Measurements from ENCODE around the gene DDC. TPM values are rescaled to one million over a fixed set of nuclear protein-coding genes. Genes with fewer than 3 reads are reported as not detected.
A peak's percentile ranks its signal among the peaks of the same experiment; 100 is the strongest.

The DDC gene
- total RNA-seq, 1 donor from 2014 or later, result 0.52 TPM

GRCh38 chr7:50449501-50449880 is 115.7 kb downstream of the DDC start:
- Histone ChIP-seq H3K9ac (ENCODE audit: low read depth in 1 of 3, low read length in 3 of 3) (peak overlapping the region; percentile 72 to 86 (median 78)), H3K27me3 (ENCODE audit: control insufficient read depth in 3 of 3, insufficient read depth in 3 of 3, low read length in 3 of 3) (no peaks in the 10 kb centered on the region), H3K27ac (ENCODE audit: low read depth, low read length) (peak overlapping the region; percentile 64), H3K36me3 (ENCODE audit: control insufficient read depth in 3 of 3, insufficient read depth in 3 of 3, low read length in 3 of 3) (peaks cover 13 to 17% (median 13%) of the 10 kb centered on the region in 3 donors), H3K9me3 (ENCODE audit: control insufficient read depth in 3 of 3, low read length in 3 of 3) (no peaks in the 10 kb centered on the region), H3K4me1 (ENCODE audit: control insufficient read depth in 3 of 3, insufficient read depth in 3 of 3, low read length in 3 of 3) (peaks cover 9 to 18% (median 12%) of the 10 kb centered on the region in 3 donors), H3K4me3 (ENCODE audit: low read length in 3 of 3) (peak overlapping the region; percentile 82 to 93 (median 91))

DNA sequence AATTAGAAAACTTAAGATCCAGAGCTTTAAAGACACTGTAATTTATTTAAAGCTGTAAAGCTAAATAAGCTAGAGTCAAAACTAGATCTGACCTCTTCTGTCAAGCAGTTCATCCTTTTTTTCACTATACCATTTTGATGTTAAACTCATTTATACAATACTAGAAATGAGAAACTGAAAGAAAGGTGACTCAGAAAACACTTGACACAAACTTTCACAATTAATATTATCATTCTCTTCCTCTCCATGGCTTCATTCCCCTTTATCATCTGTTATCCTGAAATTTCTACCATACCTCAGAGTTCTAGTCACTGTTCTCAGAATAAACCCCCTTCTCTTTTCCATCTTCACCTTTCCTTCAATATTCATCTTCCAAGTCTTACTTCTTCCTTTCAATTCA is 116.4 kb downstream of the DDC start:
- H3K9ac ChIP-seq (ENCODE audit: low read depth in 1 of 3, low read length in 3 of 3), result no peak overlapping the region
- peaks cover 13 to 17% (median 13%) of the 10 kb centered on the region in 3 donors for H3K36me3 ChIP-seq (ENCODE audit: control insufficient read depth in 3 of 3, insufficient read depth in 3 of 3, low read length in 3 of 3)
- H3K27ac ChIP-seq (ENCODE audit: low read depth, low read length), result no peak overlapping the region
- H3K27me3 ChIP-seq (ENCODE audit: control insufficient read depth in 3 of 3, insufficient read depth in 3 of 3, low read length in 3 of 3), result no peaks in the 10 kb centered on the region
- H3K4me3 ChIP-seq (ENCODE audit: low read length in 3 of 3), result no peak overlapping the region
- no peaks in the 10 kb centered on the region for H3K9me3 ChIP-seq (ENCODE audit: control insufficient read depth in 3 of 3, low read length in 3 of 3)
- H3K4me1 ChIP-seq (ENCODE audit: control insufficient read depth in 3 of 3, insufficient read depth in 3 of 3, low read length in 3 of 3), result peaks cover 9 to 18% (median 12%) of the 10 kb centered on the region in 3 donors

- Histone ChIP-seq H3K4me1 (ENCODE audit: control insufficient read depth in 3 of 3, insufficient read depth in 3 of 3, low read length in 3 of 3) (peaks cover 9 to 18% (median 12%) of the 10 kb centered on the region in 3 donors), H3K9me3 (ENCODE audit: control insufficient read depth in 3 of 3, low read length in 3 of 3) (no peaks in the 10 kb centered on the region), H3K27me3 (ENCODE audit: control insufficient read depth in 3 of 3, insufficient read depth in 3 of 3, low read length in 3 of 3) (no peaks in the 10 kb centered on the region), H3K27ac (ENCODE audit: low read depth, low read length) (no peak overlapping the region), H3K36me3 (ENCODE audit: control insufficient read depth in 3 of 3, insufficient read depth in 3 of 3, low read length in 3 of 3) (peaks cover 13 to 17% (median 13%) of the 10 kb centered on the region in 3 donors), H3K9ac (ENCODE audit: low read depth in 1 of 3, low read length in 3 of 3) (no peak overlapping the region), H3K4me3 (ENCODE audit: low read length in 3 of 3) (no peak overlapping the region)
These were observed 118.7 kb downstream of the DDC start for GRCh38 chr7:50446542-50446960.

DNA sequence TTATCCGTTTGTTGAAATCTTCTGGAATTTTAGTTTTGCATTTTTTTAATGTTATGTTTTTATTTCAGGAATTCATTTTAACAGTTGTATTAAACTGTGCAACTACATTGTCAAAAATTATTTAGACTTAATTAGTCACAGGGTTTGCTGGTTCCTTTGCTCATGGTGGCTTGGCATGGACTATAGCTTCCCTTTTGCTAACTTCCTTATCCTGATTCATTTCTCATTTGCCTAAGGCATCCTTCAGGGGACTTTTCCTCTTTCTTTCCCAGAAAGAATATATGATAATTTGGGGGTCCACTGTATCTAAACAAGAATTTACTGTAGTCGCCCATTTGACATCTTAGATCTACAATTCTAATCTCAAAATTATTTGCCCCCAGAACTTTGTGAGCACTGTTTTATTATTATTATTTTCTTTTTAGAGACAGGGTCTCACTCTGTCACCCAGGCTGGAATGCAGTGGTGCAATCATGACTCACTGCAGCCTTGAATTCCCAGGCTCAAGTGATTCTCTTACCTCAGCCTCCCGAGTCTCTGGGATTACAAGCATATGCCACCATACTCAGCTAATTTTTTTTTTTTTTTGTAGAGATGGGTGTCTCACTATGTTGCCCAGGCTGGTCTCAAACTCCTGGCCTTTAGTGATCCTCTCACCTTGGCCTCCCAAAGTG is 128.9 kb downstream of the DDC start:
- Histone ChIP-seq H3K27me3 (ENCODE audit: control insufficient read depth in 3 of 3, insufficient read depth in 3 of 3, low read length in 3 of 3) (no peaks in the 10 kb centered on the region), H3K9me3 (ENCODE audit: control insufficient read depth in 3 of 3, low read length in 3 of 3) (no peaks in the 10 kb centered on the region), H3K4me1 (ENCODE audit: control insufficient read depth in 3 of 3, insufficient read depth in 3 of 3, low read length in 3 of 3) (no peaks in the 10 kb centered on the region), H3K4me3 (ENCODE audit: low read length in 3 of 3) (no peak overlapping the region), H3K27ac (ENCODE audit: low read depth, low read length) (no peak overlapping the region), H3K36me3 (ENCODE audit: control insufficient read depth in 3 of 3, insufficient read depth in 3 of 3, low read length in 3 of 3) (peaks cover 0 to 8% (median 5%) of the 10 kb centered on the region in 3 donors), H3K9ac (ENCODE audit: low read depth in 1 of 3, low read length in 3 of 3) (no peak overlapping the region)

GRCh38 chr7:50431722-50432305 is 133.4 kb downstream of the DDC start:
- no peaks in the 10 kb centered on the region for H3K36me3 ChIP-seq (ENCODE audit: control insufficient read depth in 3 of 3, insufficient read depth in 3 of 3, low read length in 3 of 3)
- H3K27ac ChIP-seq (ENCODE audit: low read depth, low read length), result no peak overlapping the region
- no peaks in the 10 kb centered on the region for H3K4me1 ChIP-seq (ENCODE audit: control insufficient read depth in 3 of 3, insufficient read depth in 3 of 3, low read length in 3 of 3)
- H3K4me3 ChIP-seq (ENCODE audit: low read length in 3 of 3), result no peak overlapping the region
- no peak overlapping the region for H3K9ac ChIP-seq (ENCODE audit: low read depth in 1 of 3, low read length in 3 of 3)
- no peaks in the 10 kb centered on the region for H3K27me3 ChIP-seq (ENCODE audit: control insufficient read depth in 3 of 3, insufficient read depth in 3 of 3, low read length in 3 of 3)
- H3K9me3 ChIP-seq (ENCODE audit: control insufficient read depth in 3 of 3, low read length in 3 of 3), result no peaks in the 10 kb centered on the region

DNA sequence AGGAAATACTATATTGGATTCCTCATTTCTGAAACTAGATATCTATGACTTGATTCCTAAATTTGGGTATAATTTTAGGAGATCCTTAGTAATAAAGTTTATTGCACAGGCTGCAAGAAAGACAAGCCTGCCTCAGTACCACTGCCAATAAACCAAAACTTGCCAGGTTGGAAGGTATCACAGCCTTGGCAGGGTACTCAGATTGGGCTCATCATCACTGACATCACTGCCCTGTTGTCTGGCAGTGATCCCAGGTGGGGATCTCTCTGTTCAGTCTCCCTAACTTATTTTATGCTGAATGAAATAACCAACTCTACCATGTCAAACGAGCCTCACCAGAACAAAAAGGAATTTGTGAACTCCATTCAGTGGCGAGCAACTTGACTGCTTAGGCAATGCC is 133.9 kb downstream of the DDC start:
- Histone ChIP-seq H3K4me1 (ENCODE audit: control insufficient read depth in 3 of 3, insufficient read depth in 3 of 3, low read length in 3 of 3) (no peaks in the 10 kb centered on the region), H3K36me3 (ENCODE audit: control insufficient read depth in 3 of 3, insufficient read depth in 3 of 3, low read length in 3 of 3) (no peaks in the 10 kb centered on the region), H3K9me3 (ENCODE audit: control insufficient read depth in 3 of 3, low read length in 3 of 3) (no peaks in the 10 kb centered on the region), H3K4me3 (ENCODE audit: low read length in 3 of 3) (no peak overlapping the region), H3K9ac (ENCODE audit: low read depth in 1 of 3, low read length in 3 of 3) (no peak overlapping the region), H3K27ac (ENCODE audit: low read depth, low read length) (no peak overlapping the region), H3K27me3 (ENCODE audit: control insufficient read depth in 3 of 3, insufficient read depth in 3 of 3, low read length in 3 of 3) (no peaks in the 10 kb centered on the region)

- Histone ChIP-seq H3K4me3 (ENCODE audit: low read length in 3 of 3) (no peak overlapping the region), H3K27ac (ENCODE audit: low read depth, low read length) (no peak overlapping the region), H3K4me1 (ENCODE audit: control insufficient read depth in 3 of 3, insufficient read depth in 3 of 3, low read length in 3 of 3) (no peaks in the 10 kb centered on the region), H3K36me3 (ENCODE audit: control insufficient read depth in 3 of 3, insufficient read depth in 3 of 3, low read length in 3 of 3) (no peaks in the 10 kb centered on the region), H3K27me3 (ENCODE audit: control insufficient read depth in 3 of 3, insufficient read depth in 3 of 3, low read length in 3 of 3) (no peaks in the 10 kb centered on the region), H3K9ac (ENCODE audit: low read depth in 1 of 3, low read length in 3 of 3) (no peak overlapping the region), H3K9me3 (ENCODE audit: control insufficient read depth in 3 of 3, low read length in 3 of 3) (no peaks in the 10 kb centered on the region)
These were observed 136.3 kb downstream of the DDC start for GRCh38 chr7:50428911-50429310.

- Histone ChIP-seq H3K4me1 (ENCODE audit: control insufficient read depth in 3 of 3, insufficient read depth in 3 of 3, low read length in 3 of 3) (no peaks in the 10 kb centered on the region), H3K27me3 (ENCODE audit: control insufficient read depth in 3 of 3, insufficient read depth in 3 of 3, low read length in 3 of 3) (no peaks in the 10 kb centered on the region), H3K4me3 (ENCODE audit: low read length in 3 of 3) (no peak overlapping the region), H3K9me3 (ENCODE audit: control insufficient read depth in 3 of 3, low read length in 3 of 3) (no peaks in the 10 kb centered on the region), H3K36me3 (ENCODE audit: control insufficient read depth in 3 of 3, insufficient read depth in 3 of 3, low read length in 3 of 3) (no peaks in the 10 kb centered on the region), H3K9ac (ENCODE audit: low read depth in 1 of 3, low read length in 3 of 3) (no peak overlapping the region), H3K27ac (ENCODE audit: low read depth, low read length) (no peak overlapping the region)
These were observed 137.7 kb downstream of the DDC start for GRCh38 chr7:50427518-50427917.

GRCh38 chr7:50426280-50427045 is 138.7 kb downstream of the DDC start:
- Histone ChIP-seq H3K9ac (ENCODE audit: low read depth in 1 of 3, low read length in 3 of 3) (no peak overlapping the region), H3K4me1 (ENCODE audit: control insufficient read depth in 3 of 3, insufficient read depth in 3 of 3, low read length in 3 of 3) (no peaks in the 10 kb centered on the region), H3K27me3 (ENCODE audit: control insufficient read depth in 3 of 3, insufficient read depth in 3 of 3, low read length in 3 of 3) (no peaks in the 10 kb centered on the region), H3K27ac (ENCODE audit: low read depth, low read length) (no peak overlapping the region), H3K4me3 (ENCODE audit: low read length in 3 of 3) (no peak overlapping the region), H3K9me3 (ENCODE audit: control insufficient read depth in 3 of 3, low read length in 3 of 3) (no peaks in the 10 kb centered on the region), H3K36me3 (ENCODE audit: control insufficient read depth in 3 of 3, insufficient read depth in 3 of 3, low read length in 3 of 3) (no peaks in the 10 kb centered on the region)

- Histone ChIP-seq H3K27ac (ENCODE audit: low read depth, low read length) (no peak overlapping the region), H3K4me1 (ENCODE audit: control insufficient read depth in 3 of 3, insufficient read depth in 3 of 3, low read length in 3 of 3) (no peaks in the 10 kb centered on the region), H3K4me3 (ENCODE audit: low read length in 3 of 3) (no peak overlapping the region), H3K9me3 (ENCODE audit: control insufficient read depth in 3 of 3, low read length in 3 of 3) (no peaks in the 10 kb centered on the region), H3K36me3 (ENCODE audit: control insufficient read depth in 3 of 3, insufficient read depth in 3 of 3, low read length in 3 of 3) (no peaks in the 10 kb centered on the region), H3K27me3 (ENCODE audit: control insufficient read depth in 3 of 3, insufficient read depth in 3 of 3, low read length in 3 of 3) (no peaks in the 10 kb centered on the region), H3K9ac (ENCODE audit: low read depth in 1 of 3, low read length in 3 of 3) (no peak overlapping the region)
These were observed 139.9 kb downstream of the DDC start for GRCh38 chr7:50425318-50425717.

Measured in skeletal muscle tissue (tissue), 4 donors.